ENCODE measurements around the gene C11orf24. TPM values are rescaled to one million over a fixed set of nuclear protein-coding genes. Genes with fewer than 3 reads are reported as not detected.

C11orf24 gene
- total and polyA plus RNA-seq, 10 of the 15 experiments (the other 5 are each of a cell fraction or from before 2014, with no cell fraction given), result 4.3 to 104 (median 41.4) TPM

DNA sequence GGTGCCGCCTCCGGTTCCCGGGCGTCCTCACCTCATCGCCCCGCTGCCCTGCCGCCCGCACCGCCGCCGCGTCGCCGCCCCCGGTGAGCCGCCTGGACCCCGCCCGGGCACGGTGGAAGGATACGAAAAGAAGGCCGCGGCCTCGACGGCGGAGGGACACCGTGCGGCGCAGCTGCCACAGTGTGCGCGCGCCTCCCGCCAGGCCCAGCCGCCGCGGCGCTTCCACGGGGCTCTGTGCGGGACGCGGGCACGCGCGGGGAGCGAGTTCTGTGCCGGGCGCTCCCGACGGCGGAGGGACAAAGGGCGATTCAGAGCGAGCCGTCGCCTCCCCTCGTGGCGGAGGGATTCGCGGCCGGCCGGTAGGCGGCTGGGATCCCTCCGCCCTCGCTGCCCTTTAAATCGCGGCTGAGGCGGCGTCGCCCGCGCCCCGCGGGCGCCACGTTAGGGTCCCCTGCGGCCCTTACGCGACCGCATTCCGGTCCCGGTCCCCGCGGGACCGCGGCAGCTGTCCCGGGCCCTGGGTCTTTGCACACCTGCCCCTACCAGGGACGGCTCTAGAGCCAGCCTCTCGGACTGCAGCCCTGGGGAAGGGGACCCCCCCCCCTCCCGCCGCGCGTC is 58.1 kb downstream of the C11orf24 start (continued):
- TF ChIP-seq, protein P1, sequence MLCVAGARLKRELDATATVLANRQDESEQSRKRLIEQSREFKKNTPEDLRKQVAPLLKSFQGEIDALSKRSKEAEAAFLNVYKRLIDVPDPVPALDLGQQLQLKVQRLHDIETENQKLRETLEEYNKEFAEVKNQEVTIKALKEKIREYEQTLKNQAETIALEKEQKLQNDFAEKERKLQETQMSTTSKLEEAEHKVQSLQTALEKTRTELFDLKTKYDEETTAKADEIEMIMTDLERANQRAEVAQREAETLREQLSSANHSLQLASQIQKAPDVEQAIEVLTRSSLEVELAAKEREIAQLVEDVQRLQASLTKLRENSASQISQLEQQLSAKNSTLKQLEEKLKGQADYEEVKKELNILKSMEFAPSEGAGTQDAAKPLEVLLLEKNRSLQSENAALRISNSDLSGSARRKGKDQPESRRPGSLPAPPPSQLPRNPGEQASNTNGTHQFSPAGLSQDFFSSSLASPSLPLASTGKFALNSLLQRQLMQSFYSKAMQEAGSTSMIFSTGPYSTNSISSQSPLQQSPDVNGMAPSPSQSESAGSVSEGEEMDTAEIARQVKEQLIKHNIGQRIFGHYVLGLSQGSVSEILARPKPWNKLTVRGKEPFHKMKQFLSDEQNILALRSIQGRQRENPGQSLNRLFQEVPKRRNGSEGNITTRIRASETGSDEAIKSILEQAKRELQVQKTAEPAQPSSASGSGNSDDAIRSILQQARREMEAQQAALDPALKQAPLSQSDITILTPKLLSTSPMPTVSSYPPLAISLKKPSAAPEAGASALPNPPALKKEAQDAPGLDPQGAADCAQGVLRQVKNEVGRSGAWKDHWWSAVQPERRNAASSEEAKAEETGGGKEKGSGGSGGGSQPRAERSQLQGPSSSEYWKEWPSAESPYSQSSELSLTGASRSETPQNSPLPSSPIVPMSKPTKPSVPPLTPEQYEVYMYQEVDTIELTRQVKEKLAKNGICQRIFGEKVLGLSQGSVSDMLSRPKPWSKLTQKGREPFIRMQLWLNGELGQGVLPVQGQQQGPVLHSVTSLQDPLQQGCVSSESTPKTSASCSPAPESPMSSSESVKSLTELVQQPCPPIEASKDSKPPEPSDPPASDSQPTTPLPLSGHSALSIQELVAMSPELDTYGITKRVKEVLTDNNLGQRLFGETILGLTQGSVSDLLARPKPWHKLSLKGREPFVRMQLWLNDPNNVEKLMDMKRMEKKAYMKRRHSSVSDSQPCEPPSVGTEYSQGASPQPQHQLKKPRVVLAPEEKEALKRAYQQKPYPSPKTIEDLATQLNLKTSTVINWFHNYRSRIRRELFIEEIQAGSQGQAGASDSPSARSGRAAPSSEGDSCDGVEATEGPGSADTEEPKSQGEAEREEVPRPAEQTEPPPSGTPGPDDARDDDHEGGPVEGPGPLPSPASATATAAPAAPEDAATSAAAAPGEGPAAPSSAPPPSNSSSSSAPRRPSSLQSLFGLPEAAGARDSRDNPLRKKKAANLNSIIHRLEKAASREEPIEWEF (IDR thresholded peaks at IDR 0.05; ENCODE audit: insufficient replicate concordance, low read depth, low read length), result no peak
- TF ChIP-seq YBX1 (IDR thresholded peaks at IDR 0.05), result no peak
- no peak for TF ChIP-seq ZZZ3 (IDR thresholded peaks at IDR 0.05; ENCODE audit: control insufficient read depth, insufficient read length, low read depth)
- peak; percentile 99 for TF ChIP-seq POLR2A (IDR thresholded peaks at IDR 0.05; ENCODE audit: low read depth, low read length)
- TF ChIP-seq, protein P2, sequence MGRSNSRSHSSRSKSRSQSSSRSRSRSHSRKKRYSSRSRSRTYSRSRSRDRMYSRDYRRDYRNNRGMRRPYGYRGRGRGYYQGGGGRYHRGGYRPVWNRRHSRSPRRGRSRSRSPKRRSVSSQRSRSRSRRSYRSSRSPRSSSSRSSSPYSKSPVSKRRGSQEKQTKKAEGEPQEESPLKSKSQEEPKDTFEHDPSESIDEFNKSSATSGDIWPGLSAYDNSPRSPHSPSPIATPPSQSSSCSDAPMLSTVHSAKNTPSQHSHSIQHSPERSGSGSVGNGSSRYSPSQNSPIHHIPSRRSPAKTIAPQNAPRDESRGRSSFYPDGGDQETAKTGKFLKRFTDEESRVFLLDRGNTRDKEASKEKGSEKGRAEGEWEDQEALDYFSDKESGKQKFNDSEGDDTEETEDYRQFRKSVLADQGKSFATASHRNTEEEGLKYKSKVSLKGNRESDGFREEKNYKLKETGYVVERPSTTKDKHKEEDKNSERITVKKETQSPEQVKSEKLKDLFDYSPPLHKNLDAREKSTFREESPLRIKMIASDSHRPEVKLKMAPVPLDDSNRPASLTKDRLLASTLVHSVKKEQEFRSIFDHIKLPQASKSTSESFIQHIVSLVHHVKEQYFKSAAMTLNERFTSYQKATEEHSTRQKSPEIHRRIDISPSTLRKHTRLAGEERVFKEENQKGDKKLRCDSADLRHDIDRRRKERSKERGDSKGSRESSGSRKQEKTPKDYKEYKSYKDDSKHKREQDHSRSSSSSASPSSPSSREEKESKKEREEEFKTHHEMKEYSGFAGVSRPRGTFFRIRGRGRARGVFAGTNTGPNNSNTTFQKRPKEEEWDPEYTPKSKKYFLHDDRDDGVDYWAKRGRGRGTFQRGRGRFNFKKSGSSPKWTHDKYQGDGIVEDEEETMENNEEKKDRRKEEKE (IDR thresholded peaks at IDR 0.05), result no peak
- TF ChIP-seq NFIC (IDR thresholded peaks at IDR 0.05; ENCODE audit: low read depth, low read length), result no peak
- TF ChIP-seq ETV6 (conservative IDR thresholded peaks at IDR 0.05 in 1 of 2, IDR thresholded peaks at IDR 0.05 in 1 of 2; ENCODE audit: borderline replicate concordance in 1 of 2, low read depth in 1 of 2), result no peak
- no peak for TF ChIP-seq CBX3 (IDR thresholded peaks at IDR 0.05; ENCODE audit: borderline replicate concordance, low read depth)
- TF ChIP-seq, protein P3, sequence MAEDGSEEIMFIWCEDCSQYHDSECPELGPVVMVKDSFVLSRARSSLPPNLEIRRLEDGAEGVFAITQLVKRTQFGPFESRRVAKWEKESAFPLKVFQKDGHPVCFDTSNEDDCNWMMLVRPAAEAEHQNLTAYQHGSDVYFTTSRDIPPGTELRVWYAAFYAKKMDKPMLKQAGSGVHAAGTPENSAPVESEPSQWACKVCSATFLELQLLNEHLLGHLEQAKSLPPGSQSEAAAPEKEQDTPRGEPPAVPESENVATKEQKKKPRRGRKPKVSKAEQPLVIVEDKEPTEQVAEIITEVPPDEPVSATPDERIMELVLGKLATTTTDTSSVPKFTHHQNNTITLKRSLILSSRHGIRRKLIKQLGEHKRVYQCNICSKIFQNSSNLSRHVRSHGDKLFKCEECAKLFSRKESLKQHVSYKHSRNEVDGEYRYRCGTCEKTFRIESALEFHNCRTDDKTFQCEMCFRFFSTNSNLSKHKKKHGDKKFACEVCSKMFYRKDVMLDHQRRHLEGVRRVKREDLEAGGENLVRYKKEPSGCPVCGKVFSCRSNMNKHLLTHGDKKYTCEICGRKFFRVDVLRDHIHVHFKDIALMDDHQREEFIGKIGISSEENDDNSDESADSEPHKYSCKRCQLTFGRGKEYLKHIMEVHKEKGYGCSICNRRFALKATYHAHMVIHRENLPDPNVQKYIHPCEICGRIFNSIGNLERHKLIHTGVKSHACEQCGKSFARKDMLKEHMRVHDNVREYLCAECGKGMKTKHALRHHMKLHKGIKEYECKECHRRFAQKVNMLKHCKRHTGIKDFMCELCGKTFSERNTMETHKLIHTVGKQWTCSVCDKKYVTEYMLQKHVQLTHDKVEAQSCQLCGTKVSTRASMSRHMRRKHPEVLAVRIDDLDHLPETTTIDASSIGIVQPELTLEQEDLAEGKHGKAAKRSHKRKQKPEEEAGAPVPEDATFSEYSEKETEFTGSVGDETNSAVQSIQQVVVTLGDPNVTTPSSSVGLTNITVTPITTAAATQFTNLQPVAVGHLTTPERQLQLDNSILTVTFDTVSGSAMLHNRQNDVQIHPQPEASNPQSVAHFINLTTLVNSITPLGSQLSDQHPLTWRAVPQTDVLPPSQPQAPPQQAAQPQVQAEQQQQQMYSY (CRISPR knock-in tag; IDR thresholded peaks at IDR 0.05), result 0 out of 2 replicates have a peak, but pooled peaks have one; percentile 20
- TF ChIP-seq, protein P4, sequence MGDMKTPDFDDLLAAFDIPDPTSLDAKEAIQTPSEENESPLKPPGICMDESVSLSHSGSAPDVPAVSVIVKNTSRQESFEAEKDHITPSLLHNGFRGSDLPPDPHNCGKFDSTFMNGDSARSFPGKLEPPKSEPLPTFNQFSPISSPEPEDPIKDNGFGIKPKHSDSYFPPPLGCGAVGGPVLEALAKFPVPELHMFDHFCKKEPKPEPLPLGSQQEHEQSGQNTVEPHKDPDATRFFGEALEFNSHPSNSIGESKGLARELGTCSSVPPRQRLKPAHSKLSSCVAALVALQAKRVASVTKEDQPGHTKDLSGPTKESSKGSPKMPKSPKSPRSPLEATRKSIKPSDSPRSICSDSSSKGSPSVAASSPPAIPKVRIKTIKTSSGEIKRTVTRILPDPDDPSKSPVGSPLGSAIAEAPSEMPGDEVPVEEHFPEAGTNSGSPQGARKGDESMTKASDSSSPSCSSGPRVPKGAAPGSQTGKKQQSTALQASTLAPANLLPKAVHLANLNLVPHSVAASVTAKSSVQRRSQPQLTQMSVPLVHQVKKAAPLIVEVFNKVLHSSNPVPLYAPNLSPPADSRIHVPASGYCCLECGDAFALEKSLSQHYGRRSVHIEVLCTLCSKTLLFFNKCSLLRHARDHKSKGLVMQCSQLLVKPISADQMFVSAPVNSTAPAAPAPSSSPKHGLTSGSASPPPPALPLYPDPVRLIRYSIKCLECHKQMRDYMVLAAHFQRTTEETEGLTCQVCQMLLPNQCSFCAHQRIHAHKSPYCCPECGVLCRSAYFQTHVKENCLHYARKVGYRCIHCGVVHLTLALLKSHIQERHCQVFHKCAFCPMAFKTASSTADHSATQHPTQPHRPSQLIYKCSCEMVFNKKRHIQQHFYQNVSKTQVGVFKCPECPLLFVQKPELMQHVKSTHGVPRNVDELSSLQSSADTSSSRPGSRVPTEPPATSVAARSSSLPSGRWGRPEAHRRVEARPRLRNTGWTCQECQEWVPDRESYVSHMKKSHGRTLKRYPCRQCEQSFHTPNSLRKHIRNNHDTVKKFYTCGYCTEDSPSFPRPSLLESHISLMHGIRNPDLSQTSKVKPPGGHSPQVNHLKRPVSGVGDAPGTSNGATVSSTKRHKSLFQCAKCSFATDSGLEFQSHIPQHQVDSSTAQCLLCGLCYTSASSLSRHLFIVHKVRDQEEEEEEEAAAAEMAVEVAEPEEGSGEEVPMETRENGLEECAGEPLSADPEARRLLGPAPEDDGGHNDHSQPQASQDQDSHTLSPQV (IDR thresholded peaks at IDR 0.05), result 0 out of 2 replicates have a peak, but pooled peaks have one; percentile 46
